Right lobe of liver (tissue), 6 donors: ENCODE measurements around the gene PTPRN2. TPM values are rescaled to one million over a fixed set of nuclear protein-coding genes. Genes with fewer than 3 reads are reported as not detected.

Source experiments
- ATAC-seq, 4 donors: fragments of 200-7000 bp; cut with Tn5 transposase; one replicate each; pipeline ENCODE4 v1.9.1; 2020; ENCODE audit warnings: mild to moderate bottlenecking in 4 of 4, moderate library complexity in 4 of 4
- DNase-seq, 3 donors: peaks; one replicate each; pipeline ENCODE4 v3.0.0-alpha.2; 2020
- H3K27ac ChIP-seq, 3 donors: fragments of 200-600 bp; one replicate each; pipeline ENCODE4 v1.8.0; 2022
- H3K27me3 ChIP-seq, 2 donors: fragments of 200-600 bp; one replicate each; pipeline ENCODE4 v1.8.0; 2022
- H3K36me3 ChIP-seq, 4 donors: fragments of 200-600 bp; sonication (generic) in 1 of 4; one replicate each; pipeline versions ENCODE4 v1.5.1 to v1.8.0; 2017 to 2022; ENCODE audit warnings: control low read depth in 1 of 4
- H3K4me1 ChIP-seq, 4 donors: fragments of 200-600 bp; sonication (generic) in 1 of 4; one replicate each; pipeline versions ENCODE4 v1.5.1 to v1.8.0; 2017 to 2022; ENCODE audit warnings: control low read depth in 1 of 4
- H3K4me3 ChIP-seq, 3 donors: fragments of 200-600 bp; one replicate each; pipeline ENCODE4 v1.8.0; 2022
- H3K9me3 ChIP-seq, 4 donors: fragments of 200-600 bp; sonication (generic) in 1 of 4; one replicate each; pipeline versions ENCODE4 v1.5.1 to v1.8.0; 2017 to 2022; ENCODE audit warnings: control low read depth in 1 of 4
- POLR2A ChIP-seq: fragments of 450-650 bp; IDR thresholded peaks from one replicate; pipeline ENCODE4 v1.6.1; 2017; ENCODE audit warnings: antibody characterized with exemption, mild to moderate bottlenecking
- WGBS: methylation state at CpG from one replicate; pipeline ENCODE4 v1.1.6; 2018; ENCODE audit warnings: low coverage, low lambda C conversion rate; ENCODE audit not compliant: insufficient coverage; ENCODE audit errors: missing lambda C conversion rate; 5-methylcytosine and 5-hydroxymethylcytosine counted together
- intact Hi-C, 2 donors: fragments of 100-400 bp; cut with DNase I; formaldehyde crosslinking; loops; one replicate each; pipeline versions ENCODE4 v1.11.2 to v1.14.1; 2022
- total RNA-seq, 6 experiments: library from RNA; depleted of rRNA in 2 of 6; stranded (reverse); fragments of >200 nt in 2 of 6; fragmentation: NEBNext Ultra II Directional in 3 of 6; extraction: Animal tissue kit (Norgen Biotek cat#: 25700) in 3 of 6; gene quantifications; one replicate each; pipeline versions ENCODE4 v1.1.0 to v1.2.4, GENCODE V29; 2016 to 2023
- TF ChIP-seq, protein P1 (sequence below), 4 donors: fragments of 200-600 bp in 3 of 4; fragments of 450-650 bp in 1 of 4; IDR thresholded peaks; one replicate each; pipeline versions ENCODE4 v1.5.1 to v1.8.0; 2016 to 2022; ENCODE audit warnings: antibody characterized with exemption in 4 of 4, mild to moderate bottlenecking in 2 of 4
- donor health status: DM: no; HTN: yes; CAD: no.
- donor health status: DM: no; HTN: no; CAD: no.
- donor health status: DM: no; HTN: no; CAD: no.
- donor health status: DM: no; HTN: yes; CAD: no.
- donor health status: DM: no; HTN: yes; CAD: no.

Gene PTPRN2
- total RNA-seq, 6 experiments from 2014 or later, result 0.15 to 0.87 (median 0.67) TPM

DNA sequence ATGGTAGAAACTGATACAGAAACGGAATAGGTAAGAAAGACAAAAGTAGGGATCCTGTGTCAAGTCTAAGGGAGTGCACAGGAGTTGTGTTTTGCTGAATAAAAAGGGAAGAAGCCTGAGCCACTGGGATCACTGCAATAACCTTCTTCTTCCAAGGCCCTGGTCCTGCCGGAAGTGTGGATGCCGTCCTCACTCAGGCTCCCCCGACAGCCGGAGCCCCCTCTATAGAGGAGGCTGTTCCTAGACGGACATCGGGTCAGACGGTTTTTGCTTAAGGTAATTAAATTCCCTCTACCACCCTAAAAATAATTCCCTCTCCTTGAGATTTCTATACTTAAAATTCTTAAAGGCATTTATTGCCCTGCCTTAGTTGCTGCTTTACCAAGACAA, 566.9 kb downstream of the PTPRN2 start:
- WGBS, result 82% methylated on average over 4 of the region's 8 CpGs
- TF ChIP-seq, protein P1, sequence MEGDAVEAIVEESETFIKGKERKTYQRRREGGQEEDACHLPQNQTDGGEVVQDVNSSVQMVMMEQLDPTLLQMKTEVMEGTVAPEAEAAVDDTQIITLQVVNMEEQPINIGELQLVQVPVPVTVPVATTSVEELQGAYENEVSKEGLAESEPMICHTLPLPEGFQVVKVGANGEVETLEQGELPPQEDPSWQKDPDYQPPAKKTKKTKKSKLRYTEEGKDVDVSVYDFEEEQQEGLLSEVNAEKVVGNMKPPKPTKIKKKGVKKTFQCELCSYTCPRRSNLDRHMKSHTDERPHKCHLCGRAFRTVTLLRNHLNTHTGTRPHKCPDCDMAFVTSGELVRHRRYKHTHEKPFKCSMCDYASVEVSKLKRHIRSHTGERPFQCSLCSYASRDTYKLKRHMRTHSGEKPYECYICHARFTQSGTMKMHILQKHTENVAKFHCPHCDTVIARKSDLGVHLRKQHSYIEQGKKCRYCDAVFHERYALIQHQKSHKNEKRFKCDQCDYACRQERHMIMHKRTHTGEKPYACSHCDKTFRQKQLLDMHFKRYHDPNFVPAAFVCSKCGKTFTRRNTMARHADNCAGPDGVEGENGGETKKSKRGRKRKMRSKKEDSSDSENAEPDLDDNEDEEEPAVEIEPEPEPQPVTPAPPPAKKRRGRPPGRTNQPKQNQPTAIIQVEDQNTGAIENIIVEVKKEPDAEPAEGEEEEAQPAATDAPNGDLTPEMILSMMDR (IDR thresholded peaks at IDR 0.05), result no peak
- no peak for TF ChIP-seq POLR2A
- Histone ChIP-seq H3K27ac (no peak overlapping the region), H3K9me3 (no peaks in the 10 kb centered on the region), H3K27me3 (no peaks in the 10 kb centered on the region), H3K4me1 (no peaks in the 10 kb centered on the region), H3K4me3 (no peak overlapping the region), H3K36me3 (no peaks in the 10 kb centered on the region)
- ATAC-seq (no peak), DNase-seq (peak in 1 of 3 donors; percentile 31)
- intact Hi-C loops, result no loop called here

DNA sequence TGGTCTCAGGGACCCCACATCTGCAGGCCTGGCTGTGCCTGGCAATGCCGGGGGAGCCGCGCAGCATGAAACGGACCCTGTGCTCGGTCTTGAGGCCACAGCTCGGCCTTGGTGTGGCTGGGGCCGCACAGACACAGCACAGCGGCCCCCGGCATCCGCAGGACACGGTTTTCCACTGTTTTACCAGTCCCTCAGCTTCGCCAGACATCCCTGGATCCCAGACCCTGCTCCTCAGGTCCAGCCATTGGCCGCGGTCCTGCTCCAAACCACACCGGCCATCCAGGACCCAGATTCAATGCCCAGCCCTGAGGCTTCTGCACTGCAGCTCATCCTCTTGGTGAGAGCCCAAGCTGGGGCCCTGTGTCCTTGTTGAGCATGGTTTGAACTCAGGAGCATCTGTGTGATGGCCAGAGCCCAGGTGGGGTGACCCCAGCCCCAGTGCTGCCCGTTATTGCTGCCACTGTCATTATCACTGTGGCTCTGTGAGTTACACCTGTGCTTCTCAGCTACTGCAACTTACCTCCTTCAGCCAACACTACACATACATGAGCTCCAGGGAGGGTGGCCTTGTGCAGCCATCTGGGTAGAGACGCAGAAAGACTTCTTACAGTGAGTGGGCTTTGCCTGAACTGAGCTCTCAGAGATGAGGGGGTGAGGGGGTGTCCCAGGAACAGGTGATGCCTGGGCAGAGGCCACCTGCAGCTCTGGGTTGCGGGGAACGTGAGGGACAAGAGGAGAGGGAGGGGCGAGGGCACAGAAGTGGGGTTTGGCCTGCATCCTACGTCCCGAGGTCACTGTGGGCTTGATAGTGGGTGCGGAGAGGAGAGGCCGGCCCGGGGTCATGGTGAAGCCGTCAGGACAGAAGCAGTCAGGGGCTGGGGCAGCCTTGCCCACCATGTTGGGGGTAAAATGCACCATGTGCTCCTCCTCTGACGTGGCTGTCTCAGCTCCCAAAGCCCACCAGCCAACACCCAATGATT, 567.6 kb downstream of the PTPRN2 start:
- WGBS, result 72% methylated on average over 11 of the region's 27 CpGs
- Histone ChIP-seq H3K4me1 (no peaks in the 10 kb centered on the region), H3K9me3 (no peaks in the 10 kb centered on the region), H3K4me3 (no peak overlapping the region), H3K27ac (no peak overlapping the region), H3K36me3 (no peaks in the 10 kb centered on the region), H3K27me3 (no peaks in the 10 kb centered on the region)
- ATAC-seq (no peak), DNase-seq (peak in 1 of 3 donors; percentile 51)
- TF ChIP-seq POLR2A, result no peak
- TF ChIP-seq, protein P1 (IDR thresholded peaks at IDR 0.05), result no peak
- intact Hi-C loops, result no loop called here

DNA sequence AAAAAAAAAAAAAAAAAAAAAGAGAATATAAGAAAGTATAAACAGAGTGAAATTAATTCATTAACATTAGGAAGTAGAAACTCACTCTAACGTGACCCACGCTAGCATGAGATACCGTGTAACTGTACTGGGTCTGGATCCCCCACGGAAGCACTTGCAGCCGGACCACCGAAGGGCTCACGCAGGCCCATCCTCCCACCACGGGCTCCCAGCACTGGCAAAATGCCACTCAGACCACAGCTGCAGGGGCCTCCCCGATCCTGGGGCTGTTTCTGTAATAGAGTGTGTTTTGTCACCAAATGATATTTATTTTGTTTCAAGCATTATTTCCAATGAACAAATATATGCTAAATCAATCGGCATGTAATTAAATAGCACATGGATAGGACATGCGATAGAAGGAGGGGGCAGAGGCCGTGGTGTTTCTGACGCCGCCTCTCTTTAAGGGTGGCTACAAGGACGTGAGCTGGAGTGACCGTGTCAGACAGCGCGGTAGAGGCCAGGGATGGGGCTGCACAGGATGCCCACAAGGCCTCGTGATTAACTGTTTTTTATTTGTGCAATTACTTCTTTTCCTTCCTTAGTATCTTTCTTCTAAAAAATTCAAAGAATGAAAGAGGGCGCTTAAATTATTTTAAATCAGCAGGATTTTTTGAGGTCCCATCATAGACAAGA, 568.5 kb downstream of the PTPRN2 start:
- H3K4me1 ChIP-seq, result no peaks in the 10 kb centered on the region
- H3K27ac ChIP-seq, result no peak overlapping the region
- H3K4me3 ChIP-seq, result no peak overlapping the region
- H3K27me3 ChIP-seq, result no peaks in the 10 kb centered on the region
- no peak for TF ChIP-seq POLR2A
- TF ChIP-seq, protein P1 (IDR thresholded peaks at IDR 0.05), result no peak
- H3K9me3 ChIP-seq, result no peaks in the 10 kb centered on the region
- ATAC-seq (no peak), DNase-seq (no peak)
- H3K36me3 ChIP-seq, result no peaks in the 10 kb centered on the region
- 69% methylated on average over 13 of the region's 20 CpGs for WGBS
- intact Hi-C loops, result no loop called here

DNA sequence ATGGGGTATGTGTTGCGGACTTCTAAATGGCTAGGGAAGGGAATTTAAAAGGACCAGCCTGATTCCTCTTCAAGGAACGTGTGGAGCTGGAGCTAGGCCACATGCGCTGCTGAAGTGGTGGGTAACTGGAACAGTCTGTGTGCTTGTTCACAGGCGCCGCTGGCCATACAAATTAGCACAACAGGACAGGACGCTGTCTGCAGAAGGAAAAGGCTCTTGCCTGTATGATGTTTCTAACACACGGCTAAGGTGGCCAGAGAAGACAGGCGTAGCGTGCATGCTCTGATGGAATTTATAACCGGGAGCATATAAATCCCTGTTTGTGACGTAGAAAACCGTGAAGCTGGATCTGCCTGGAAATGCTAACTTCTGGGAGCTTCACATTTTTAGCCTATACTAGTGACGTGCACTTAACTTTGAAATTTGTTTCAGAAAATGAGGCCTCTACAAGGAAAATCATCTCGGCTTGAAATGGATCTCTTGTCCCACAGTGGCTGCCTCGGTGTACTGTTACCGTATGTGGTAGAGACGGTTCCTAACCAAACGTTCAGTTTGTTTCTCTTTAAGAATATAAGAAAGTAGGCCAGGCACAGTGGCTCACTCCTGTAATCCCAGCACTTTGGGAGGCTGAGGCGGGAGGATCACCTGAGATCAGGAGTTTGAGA, 569.4 kb downstream of the PTPRN2 start:
- Histone ChIP-seq H3K36me3 (no peaks in the 10 kb centered on the region), H3K4me3 (no peak overlapping the region), H3K9me3 (no peaks in the 10 kb centered on the region), H3K27me3 (no peaks in the 10 kb centered on the region), H3K27ac (no peak overlapping the region), H3K4me1 (no peaks in the 10 kb centered on the region)
- TF ChIP-seq POLR2A, result no peak
- TF ChIP-seq, protein P1 (IDR thresholded peaks at IDR 0.05), result no peak
- 78% methylated on average over 13 of the region's 19 CpGs for WGBS
- intact Hi-C loops, result no loop called here
- DNase-seq (no peak), ATAC-seq (no peak)
